ENCODE results near the gene FAM107B. TPM values are rescaled to one million over a fixed set of nuclear protein-coding genes. Genes with fewer than 3 reads are reported as not detected.

Gene FAM107B
- total RNA-seq, 1 donor from 2014 or later, result 43.0 TPM

- H3K4me1 ChIP-seq, result no peaks in the 10 kb centered on the region
- DNase-seq (ENCODE audit: low spot score), result no peak
- H3K9ac ChIP-seq, result no peak overlapping the region
- no peaks in the 10 kb centered on the region for H3K27me3 ChIP-seq
- H3K27me3 Mint-ChIP-seq (ENCODE audit: insufficient read depth, low read depth), result no peaks in the 10 kb centered on the region
- peaks cover 8% of the 10 kb centered on the region for H3K9me3 Mint-ChIP-seq
- no peak overlapping the region for H3K4me3 Mint-ChIP-seq
- H4K20me1 ChIP-seq (ENCODE audit: low read depth), result no peaks in the 10 kb centered on the region
- no peaks in the 10 kb centered on the region for H3K36me3 ChIP-seq
- H3K4me1 Mint-ChIP-seq, result peaks cover 5% of the 10 kb centered on the region
- no peak overlapping the region for H3K4me2 ChIP-seq
- no peak overlapping the region for H2AFZ ChIP-seq (replicated peaks)
- H3K4me3 ChIP-seq, result no peak overlapping the region
- TF ChIP-seq CTCF (IDR thresholded peaks at IDR 0.05), result no peak
- no peak for TF ChIP-seq EZH2 (IDR thresholded peaks at IDR 0.05)
- no peak for TF ChIP-seq EZH2phosphoT487 (IDR thresholded peaks at IDR 0.05)
- no peaks in the 10 kb centered on the region for H3K36me3 Mint-ChIP-seq
- no peak overlapping the region for H3K27ac Mint-ChIP-seq
- H3F3A ChIP-seq (ENCODE audit: low read depth), result no peaks in the 10 kb centered on the region
- H3K27ac ChIP-seq, result no peak overlapping the region
- H3K79me2 ChIP-seq (ENCODE audit: low read depth), result no peaks in the 10 kb centered on the region
- H3K9me3 ChIP-seq (ENCODE audit: low read depth), result no peaks in the 10 kb centered on the region
Observed at GRCh38 chr10:14485986-14486385, 288.7 kb downstream of the FAM107B start.

GRCh38 chr10:14483417-14483816 is 291.3 kb downstream of the FAM107B start:
- TF ChIP-seq EZH2 (IDR thresholded peaks at IDR 0.05), result no peak
- no peak for TF ChIP-seq CTCF (IDR thresholded peaks at IDR 0.05)
- TF ChIP-seq EZH2phosphoT487 (IDR thresholded peaks at IDR 0.05), result no peak
- Histone ChIP-seq H3K9me3 (ENCODE audit: low read depth) (no peaks in the 10 kb centered on the region), H3K79me2 (ENCODE audit: low read depth) (no peaks in the 10 kb centered on the region), H3K27me3 (no peaks in the 10 kb centered on the region), H3K4me1 (peaks cover 2% of the 10 kb centered on the region), H4K20me1 (ENCODE audit: low read depth) (no peaks in the 10 kb centered on the region), H3K4me3 (no peak overlapping the region), H3K4me2 (no peak overlapping the region), H3K27ac (no peak overlapping the region), H2AFZ (replicated peaks) (no peak overlapping the region), H3K9ac (no peak overlapping the region), H3F3A (ENCODE audit: low read depth) (no peaks in the 10 kb centered on the region), H3K36me3 (no peaks in the 10 kb centered on the region)
- DNase-seq (ENCODE audit: low spot score), result no peak
- Mint-ChIP-seq H3K9me3 (peaks cover 8% of the 10 kb centered on the region), H3K27me3 (ENCODE audit: insufficient read depth, low read depth) (no peaks in the 10 kb centered on the region), H3K4me1 (peaks cover 9% of the 10 kb centered on the region), H3K4me3 (no peak overlapping the region), H3K27ac (no peak overlapping the region), H3K36me3 (no peaks in the 10 kb centered on the region)

GRCh38 chr10:14481752-14482151 is 292.9 kb downstream of the FAM107B start:
- Mint-ChIP-seq H3K9me3 (peaks cover 8% of the 10 kb centered on the region), H3K27me3 (ENCODE audit: insufficient read depth, low read depth) (peaks cover 6% of the 10 kb centered on the region), H3K4me3 (no peak overlapping the region), H3K27ac (no peak overlapping the region), H3K36me3 (no peaks in the 10 kb centered on the region), H3K4me1 (peaks cover 12% of the 10 kb centered on the region)
- Histone ChIP-seq H3K4me1 (peaks cover 5% of the 10 kb centered on the region), H3K9ac (no peak overlapping the region), H3K4me2 (no peak overlapping the region), H3K9me3 (ENCODE audit: low read depth) (no peaks in the 10 kb centered on the region), H3K79me2 (ENCODE audit: low read depth) (no peaks in the 10 kb centered on the region), H3K36me3 (no peaks in the 10 kb centered on the region), H3F3A (ENCODE audit: low read depth) (no peaks in the 10 kb centered on the region), H3K27me3 (no peaks in the 10 kb centered on the region), H2AFZ (replicated peaks) (no peak overlapping the region), H3K4me3 (no peak overlapping the region), H4K20me1 (ENCODE audit: low read depth) (no peaks in the 10 kb centered on the region), H3K27ac (no peak overlapping the region)
- no peak for TF ChIP-seq CTCF (IDR thresholded peaks at IDR 0.05)
- no peak for TF ChIP-seq EZH2phosphoT487 (IDR thresholded peaks at IDR 0.05)
- no peak for TF ChIP-seq EZH2 (IDR thresholded peaks at IDR 0.05)
- peak; percentile 21 for DNase-seq (ENCODE audit: low spot score)

Measured in neural progenitor cell (in vitro differentiated cells).